Choroid plexus epithelial cell (primary cell): ENCODE measurements around the gene HINT2.

ENCODE experiments used
- DNase-seq: peaks from one replicate; pipeline ENCODE4 v3.0.0-alpha.2; 2010; ENCODE audit warnings: low read depth
- H3K4me3 ChIP-seq: 2 replicates; pipeline ENCODE4 v1.5.1; 2011; ENCODE audit warnings: low read depth, mild to moderate bottlenecking, control low read depth, low read length, moderate library complexity
- TF ChIP-seq, protein P1 (sequence below): conservative IDR thresholded peaks from 2 replicates; pipeline ENCODE4 v1.5.1; 2011; ENCODE audit warnings: low read depth, mild to moderate bottlenecking, control low read depth, inconsistent platforms, low read length, moderate library complexity

The HINT2 gene

DNA sequence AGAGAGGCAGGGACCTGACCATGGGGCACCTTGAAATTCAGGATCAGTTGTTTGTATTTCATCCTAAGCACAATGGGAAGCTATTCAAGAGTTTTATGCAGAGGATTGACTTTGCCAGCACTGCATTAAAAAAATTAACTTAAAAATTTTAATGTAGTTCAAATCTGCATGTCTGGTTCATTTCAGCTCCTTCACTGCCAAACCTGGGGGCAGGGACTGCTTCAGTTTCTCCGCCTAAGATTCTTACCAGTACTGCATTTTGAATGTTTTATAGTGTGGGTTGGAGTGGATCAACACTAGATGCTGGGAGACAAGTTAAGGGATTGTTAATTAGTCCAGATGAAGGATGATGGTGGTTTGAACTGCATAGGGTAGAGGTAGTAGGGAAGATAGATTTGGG is 45.1 kb downstream of the HINT2 start:
- DNase-seq: no peak
- no peak overlapping the region for H3K4me3 ChIP-seq
- TF ChIP-seq, protein P1, sequence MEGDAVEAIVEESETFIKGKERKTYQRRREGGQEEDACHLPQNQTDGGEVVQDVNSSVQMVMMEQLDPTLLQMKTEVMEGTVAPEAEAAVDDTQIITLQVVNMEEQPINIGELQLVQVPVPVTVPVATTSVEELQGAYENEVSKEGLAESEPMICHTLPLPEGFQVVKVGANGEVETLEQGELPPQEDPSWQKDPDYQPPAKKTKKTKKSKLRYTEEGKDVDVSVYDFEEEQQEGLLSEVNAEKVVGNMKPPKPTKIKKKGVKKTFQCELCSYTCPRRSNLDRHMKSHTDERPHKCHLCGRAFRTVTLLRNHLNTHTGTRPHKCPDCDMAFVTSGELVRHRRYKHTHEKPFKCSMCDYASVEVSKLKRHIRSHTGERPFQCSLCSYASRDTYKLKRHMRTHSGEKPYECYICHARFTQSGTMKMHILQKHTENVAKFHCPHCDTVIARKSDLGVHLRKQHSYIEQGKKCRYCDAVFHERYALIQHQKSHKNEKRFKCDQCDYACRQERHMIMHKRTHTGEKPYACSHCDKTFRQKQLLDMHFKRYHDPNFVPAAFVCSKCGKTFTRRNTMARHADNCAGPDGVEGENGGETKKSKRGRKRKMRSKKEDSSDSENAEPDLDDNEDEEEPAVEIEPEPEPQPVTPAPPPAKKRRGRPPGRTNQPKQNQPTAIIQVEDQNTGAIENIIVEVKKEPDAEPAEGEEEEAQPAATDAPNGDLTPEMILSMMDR: no peak

- no peak for DNase-seq
- TF ChIP-seq, protein P1: no peak
- H3K4me3 ChIP-seq: no peak overlapping the region
Measured at GRCh38 chr9:35767458-35767857, 47.4 kb downstream of the HINT2 start.

- H3K4me3 ChIP-seq: no peak overlapping the region
- DNase-seq: no peak
- TF ChIP-seq, protein P1: no peak
Measured at GRCh38 chr9:35766997-35767396, 47.8 kb downstream of the HINT2 start.

DNA sequence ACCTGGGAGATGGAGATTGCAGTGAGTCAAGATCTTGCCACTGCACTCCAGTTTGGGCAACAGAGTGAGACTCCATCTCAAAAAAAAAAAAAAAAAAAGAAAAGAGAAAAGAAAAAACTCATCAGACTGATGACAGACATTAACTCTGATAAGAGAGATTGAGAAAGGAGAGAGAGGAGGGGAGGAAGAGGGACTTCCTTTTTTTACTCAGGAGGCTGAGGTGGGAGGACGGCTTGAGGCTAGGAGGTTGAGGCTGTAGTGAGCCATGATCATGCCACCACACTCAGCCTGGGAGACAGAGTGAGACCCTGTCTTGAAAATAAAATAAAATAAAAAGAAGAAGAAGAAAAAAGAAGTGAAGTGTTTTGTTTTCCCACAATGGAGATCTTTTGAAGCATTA is 51.0 kb downstream of the HINT2 start:
- H3K4me3 ChIP-seq: no peak overlapping the region
- TF ChIP-seq, protein P1: no peak
- DNase-seq: no peak

DNA sequence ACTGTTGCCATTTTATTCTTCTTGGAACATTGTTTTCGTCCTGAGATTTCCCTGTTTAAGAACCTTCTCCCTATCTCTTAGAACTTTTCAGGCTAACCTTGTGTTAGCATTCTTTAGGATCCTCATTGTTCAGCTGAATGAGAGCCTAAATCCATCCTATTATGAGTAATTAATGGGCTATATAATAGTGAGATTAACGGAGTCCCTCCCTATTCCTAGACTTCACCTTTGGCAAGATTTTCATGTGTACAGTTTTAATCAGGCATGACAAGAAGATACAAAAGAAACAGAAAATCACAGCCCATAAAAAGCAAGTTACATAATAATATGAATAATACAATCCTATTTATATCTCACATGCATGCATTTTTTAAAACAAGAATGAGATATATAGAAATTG is 51.7 kb downstream of the HINT2 start:
- TF ChIP-seq, protein P1: no peak
- H3K4me3 ChIP-seq: no peak overlapping the region
- no peak for DNase-seq
